ENCODE results near the gene RESP18.

RESP18 gene

DNA sequence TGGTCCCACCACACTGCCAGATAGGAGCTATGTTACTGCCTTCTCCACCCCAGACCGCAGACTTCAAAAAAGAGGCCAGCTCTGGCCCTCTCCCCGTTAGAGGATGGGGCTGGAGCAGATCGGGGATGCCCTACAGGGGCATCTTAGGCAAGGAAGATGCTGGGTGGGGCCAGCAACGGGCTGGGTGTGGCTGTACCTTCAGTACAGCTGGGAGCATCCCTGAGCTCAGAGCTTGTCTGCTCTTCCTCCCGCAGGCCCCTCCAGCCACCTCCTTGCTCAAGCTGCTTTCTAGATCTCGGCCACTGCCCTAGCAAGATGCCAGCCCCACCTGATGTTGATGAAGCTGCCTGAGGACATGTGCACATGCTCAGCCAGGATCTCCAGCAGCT is 33.2 kb downstream of the RESP18 start:
- ChIA-PET POLR2A (no interaction called here), CTCF (interaction anchor here (0.6 to 12.0 kb wide), 32 partner anchors 9 to 423 kb away, joined by 3 to 260 read pairs (median 4); partner anchors contain the start of genes CNPPD1, DNAJB2, DNPEP and GLB1L)
- DNase-seq (ENCODE audit: extremely low spot score), result no peak
- no peak for TF ChIP-seq CTCF (IDR thresholded peaks at IDR 0.05; ENCODE audit: control extremely low read depth, extremely low read depth, low read depth, missing control alignments)

- DNase-seq (ENCODE audit: extremely low spot score), result peak; percentile 94
- POLR2A ChIA-PET, result no interaction called here
- CTCF ChIA-PET, result interaction anchor here (0.6 to 12.0 kb wide), 33 partner anchors 8 to 422 kb away, joined by 3 to 260 read pairs (median 4); partner anchors contain the start of genes CNPPD1, DNAJB2, DNPEP and GLB1L
- TF ChIP-seq CTCF (IDR thresholded peaks at IDR 0.05; ENCODE audit: control extremely low read depth, extremely low read depth, low read depth, missing control alignments), result peak; percentile 99
Measured at GRCh38 chr2:219298759-219299371, 33.7 kb downstream of the RESP18 start.

DNA sequence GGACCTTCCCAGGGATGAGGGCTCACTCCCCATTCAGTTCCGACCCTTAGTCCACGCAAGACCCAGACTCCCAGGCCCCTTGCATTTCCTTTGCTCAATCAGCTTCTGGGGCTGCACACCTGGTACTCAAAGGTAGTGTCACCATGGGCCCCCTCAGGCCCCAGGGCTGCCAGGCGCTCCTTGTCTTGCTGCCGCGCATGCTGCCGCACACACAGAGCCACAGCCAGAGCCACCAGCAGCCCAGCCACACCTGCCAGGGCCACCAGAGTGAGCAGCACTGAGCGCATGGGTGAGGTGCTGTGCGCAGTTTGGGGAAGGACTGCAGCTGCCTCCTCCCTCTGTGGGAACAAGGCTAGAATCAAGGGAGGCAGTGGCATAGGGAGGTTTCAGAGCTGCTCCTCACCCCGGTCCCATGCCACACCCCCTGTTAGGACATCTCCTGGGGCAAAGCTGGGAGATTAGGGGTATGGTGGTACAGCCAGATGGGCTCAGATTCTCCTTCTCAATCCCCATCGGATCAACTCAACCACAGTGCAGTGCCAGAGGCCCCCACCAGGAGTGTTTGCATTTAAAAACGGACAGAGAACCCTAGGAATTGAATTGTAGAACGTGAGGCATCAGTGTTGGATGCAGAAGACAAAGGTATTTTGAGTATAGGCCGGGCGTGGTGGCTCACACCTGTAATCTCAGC is 34.6 kb downstream of the RESP18 start:
- CTCF ChIA-PET, result interaction anchor here (0.7 to 12.0 kb wide), 16 partner anchors 9 to 239 kb away, joined by 3 to 260 read pairs (median 4); partner anchors contain the start of genes CNPPD1, DNAJB2, GLB1L and NHEJ1
- no peak for TF ChIP-seq CTCF (IDR thresholded peaks at IDR 0.05; ENCODE audit: control extremely low read depth, extremely low read depth, low read depth, missing control alignments)
- POLR2A ChIA-PET, result no interaction called here
- no peak for DNase-seq (ENCODE audit: extremely low spot score)

DNA sequence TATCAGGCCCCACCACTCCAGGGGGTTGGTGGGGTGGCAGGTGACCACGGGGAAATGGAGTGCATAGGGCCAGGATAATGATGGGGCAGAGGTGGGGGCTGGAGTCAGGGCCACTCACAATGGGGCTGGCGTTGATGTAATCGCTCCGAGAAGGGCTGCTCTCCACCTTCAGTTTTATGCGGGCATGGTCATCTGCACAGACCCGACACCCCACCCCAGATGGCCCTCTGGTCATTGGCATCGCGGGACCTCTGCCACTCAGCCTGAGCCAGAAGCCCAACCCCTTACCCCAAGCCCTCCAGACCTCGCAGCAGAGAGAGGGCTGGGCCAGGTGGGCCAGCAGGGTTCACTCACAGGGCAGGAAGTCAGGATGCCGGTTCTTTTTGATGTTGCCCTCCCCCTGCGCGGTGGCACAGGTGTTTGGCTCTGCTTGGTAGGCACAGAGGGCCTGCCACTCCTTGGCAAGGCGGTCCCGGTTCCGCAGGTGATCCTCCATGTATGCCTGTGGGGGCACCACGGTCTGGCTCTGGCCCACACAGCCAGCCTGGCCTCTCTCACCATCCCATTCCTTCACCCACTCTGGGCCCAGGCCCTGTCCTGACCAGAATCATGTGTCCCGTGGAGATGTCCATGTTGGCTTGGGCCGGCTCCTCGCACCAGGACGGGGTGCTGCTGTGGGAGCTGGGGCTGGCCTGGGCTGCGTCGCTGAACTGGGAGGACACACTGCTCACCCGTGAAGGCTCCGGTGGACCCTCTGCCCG is 35.7 kb downstream of the RESP18 start:
- no peak for DNase-seq (ENCODE audit: extremely low spot score)
- ChIA-PET POLR2A (no interaction called here), CTCF (interaction anchor here (0.9 to 12.0 kb wide), 14 partner anchors 8 to 185 kb away, joined by 3 to 336 read pairs (median 24); partner anchors contain the start of genes CNPPD1, DNAJB2, NHEJ1 and SLC23A3)
- no peak for TF ChIP-seq CTCF (IDR thresholded peaks at IDR 0.05; ENCODE audit: control extremely low read depth, extremely low read depth, low read depth, missing control alignments)

DNA sequence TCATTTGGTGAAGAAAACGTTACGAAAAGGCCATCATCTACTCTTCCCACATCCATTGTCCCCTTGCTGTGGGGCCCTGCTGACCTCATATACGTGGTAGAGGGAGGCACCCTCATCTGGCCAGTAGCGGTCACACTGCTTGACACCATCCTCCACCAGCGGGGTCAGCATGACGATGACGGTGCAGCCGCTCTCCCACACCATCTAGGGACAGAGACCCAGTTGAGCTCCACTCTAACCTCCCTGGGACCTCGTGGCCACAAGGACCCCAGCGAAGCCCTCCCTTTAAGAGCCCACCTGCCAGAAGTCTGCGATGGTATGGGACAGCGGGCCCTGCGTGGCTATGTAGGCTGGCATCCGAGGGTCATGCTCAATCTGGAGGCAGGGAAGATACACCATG is 36.4 kb downstream of the RESP18 start:
- CTCF ChIA-PET, result interaction anchor here (1.3 to 12.0 kb wide), 18 partner anchors 7 to 186 kb away, joined by 4 to 336 read pairs (median 12); partner anchors contain the start of genes ANKZF1, ATG9A, CNPPD1 and DNAJB2
- POLR2A ChIA-PET, result no interaction called here
- no peak for TF ChIP-seq CTCF (IDR thresholded peaks at IDR 0.05; ENCODE audit: control extremely low read depth, extremely low read depth, low read depth, missing control alignments)
- DNase-seq (ENCODE audit: extremely low spot score), result no peak

All from GM10248 (cell line).